Measurements from ENCODE around the gene CDKN1C. TPM values are rescaled to one million over a fixed set of nuclear protein-coding genes. Genes with fewer than 3 reads are reported as not detected.

The CDKN1C gene
- polyA plus RNA-seq, 1 of the 3 experiments (the other 2 are of a cell fraction) = 1.6 TPM

GRCh38 chr11:2920343-2920742 lies 34.8 kb upstream of the CDKN1C start (continued):
- TF ChIP-seq TEAD4 (IDR thresholded peaks at IDR 0.05; ENCODE audit: borderline replicate concordance, insufficient read depth) = no peak
- no peak for TF ChIP-seq PBX3 (IDR thresholded peaks at IDR 0.05)
- TF ChIP-seq USF1 (IDR thresholded peaks at IDR 0.05; ENCODE audit: borderline replicate concordance, low read depth) = no peak

- H3F3A ChIP-seq (replicated peaks; ENCODE audit: insufficient read depth) = no peaks in the 10 kb centered on the region
- ChIA-PET CTCF (interaction anchor here (1.2 to 2.5 kb wide), 4 partner anchors 10 to 387 kb away, joined by 3 to 8 read pairs (median 6); no protein-coding TSS in a partner anchor), POLR2A (no interaction called here)
- H3K4me1 ChIP-seq (ENCODE audit: control insufficient read depth in 1 of 2, insufficient read depth in 2 of 2, low read depth in 1 of 2, low read length in 1 of 2) = peaks cover 0 to 16% of the 10 kb centered on the region in 2 experiments; a peak in 1 of 4 replicates
- no peak overlapping the region for H2AFZ ChIP-seq (ENCODE audit: low read depth)
- no peaks in the 10 kb centered on the region for H4K20me1 ChIP-seq (ENCODE audit: insufficient read depth)
- no peak overlapping the region for H3K4me2 ChIP-seq
- H3K79me2 ChIP-seq (ENCODE audit: insufficient read depth) = no peaks in the 10 kb centered on the region
- H3K9me2 ChIP-seq = no peaks in the 10 kb centered on the region
- H3K9me3 ChIP-seq = no peaks in the 10 kb centered on the region
- H3K4me3 ChIP-seq (ENCODE audit: low read depth in 2 of 2, low read length in 1 of 2) = no peak overlapping the region
- H3K9ac ChIP-seq = no peak overlapping the region
- no peak for TF ChIP-seq NRF1 (IDR thresholded peaks at IDR 0.05; ENCODE audit: low read depth, low read length)
- no peak for TF ChIP-seq RXRA (IDR thresholded peaks at IDR 0.05; ENCODE audit: borderline replicate concordance, low read depth)
- TF ChIP-seq CTCF (IDR thresholded peaks at IDR 0.05) = no peak
- TF ChIP-seq EP300 (IDR thresholded peaks at IDR 0.05; ENCODE audit: borderline replicate concordance in 1 of 2, low read depth in 1 of 2, low read length in 1 of 2) = no peak
- no peak for TF ChIP-seq MXI1 (IDR thresholded peaks at IDR 0.05; ENCODE audit: low read depth, low read length)
- TF ChIP-seq RAD21 (IDR thresholded peaks at IDR 0.05; ENCODE audit: low read length) = no peak
- no peak for TF ChIP-seq YY1 (IDR thresholded peaks at IDR 0.05; ENCODE audit: low read depth)
- no peak for TF ChIP-seq USF1 (IDR thresholded peaks at IDR 0.05; ENCODE audit: borderline replicate concordance, low read depth)
- TF ChIP-seq USF2 (IDR thresholded peaks at IDR 0.05; ENCODE audit: borderline replicate concordance, low read depth, low read length) = no peak
- no peak for TF ChIP-seq FOSL2 (IDR thresholded peaks at IDR 0.05; ENCODE audit: borderline replicate concordance, low read depth)
- no peak for TF ChIP-seq EZH2phosphoT487 (IDR thresholded peaks at IDR 0.05; ENCODE audit: borderline replicate concordance, low read depth)
- no peak for TF ChIP-seq IRF3 (IDR thresholded peaks at IDR 0.05; ENCODE audit: low read depth, low read length)
- TF ChIP-seq CHD2 (IDR thresholded peaks at IDR 0.05; ENCODE audit: low read length, partially characterized antibody) = no peak
- DNase-seq = no peak
- H3K36me3 ChIP-seq (replicated peaks in 1 of 2; ENCODE audit: control insufficient read depth in 1 of 2, insufficient read depth in 2 of 2, low read length in 1 of 2) = no peaks in the 10 kb centered on the region
- 86% methylated on average over 5 of the region's 13 CpGs for WGBS (ENCODE audit: low lambda C conversion rate)
- no peak overlapping the region for H3K27ac ChIP-seq (ENCODE audit: low read depth in 2 of 2, low read length in 1 of 2)
- no peaks in the 10 kb centered on the region for H3K27me3 ChIP-seq (ENCODE audit: insufficient read depth)
Observed at GRCh38 chr11:2919837-2920236, 34.3 kb upstream of the CDKN1C start.

All from SK-N-SH (cell line).